GM12878 (cell line): Measurements from ENCODE around the gene SLCO2A1. TPM values are rescaled to one million over a fixed set of nuclear protein-coding genes. Genes with fewer than 3 reads are reported as not detected.

Experiments used
- ATAC-seq: fragments of 200-7000 bp; cut with Tn5 transposase; 3 replicates; pipeline ENCODE4 v1.9.1; 2020; ENCODE audit warnings: mild to moderate bottlenecking, moderate library complexity
- BruUV-seq: library from RNA; stranded (reverse); fragments of 400-500 nt; replicated peaks from 2 replicates; lab custom pipeline; 2021; lab: Mats Ljungman, UMichigan
- CTCF ChIA-PET: fragments of 300-600 bp; sonication (Branson Sonifier 250); formaldehyde crosslinking; extraction: SDS; loops from one replicate; lab custom pipeline; 2021; ENCODE audit warnings: inconsistent platforms; lab: Yijun Ruan, JAX
- POLR2A ChIA-PET: fragments of 350-600 bp; formaldehyde crosslinking; extraction: SDS; loops from one replicate; lab custom pipeline; 2021; ENCODE audit warnings: inconsistent platforms; lab: Charles Lee
- RAD21 ChIA-PET: fragments of 300-600 bp; sonication (Branson Sonifier 250); formaldehyde crosslinking; loops from one replicate; lab custom pipeline; 2023; ENCODE audit warnings: antibody characterized with exemption; ENCODE audit not compliant: unreplicated experiment; lab: Charles Lee
- SMC1A ChIA-PET: fragments of 300-600 bp; sonication (Branson Sonifier 250); formaldehyde crosslinking; loops from one replicate; lab custom pipeline; 2023; ENCODE audit not compliant: unreplicated experiment, uncharacterized antibody; lab: Charles Lee
- DNase-seq: peaks from one replicate; pipeline ENCODE4 v3.0.0-alpha.2; 2011; ENCODE audit warnings: low read depth, low spot score
- FAIRE-seq: peaks from 3 replicates; lab custom pipeline; 2011; peaks lifted over from hg19 to GRCh38; lab: Jason Lieb, UNC
- H2AFZ ChIP-seq: 2 replicates; pipeline ENCODE4 v1.6.0; 2011; ENCODE audit warnings: low read depth, low read length, control low read depth; ENCODE audit not compliant: control insufficient read depth
- H3K27ac ChIP-seq: 2 replicates; pipeline ENCODE4 v1.5.1; 2011; ENCODE audit warnings: control low read depth; ENCODE audit not compliant: control insufficient read depth, insufficient read depth
- H3K27me3 ChIP-seq, 2 experiments: replicated peaks in 1 of 2; 2 replicates each; pipeline versions ENCODE4 v1.6.0 to v1.6.1; 2011; ENCODE audit warnings: low read length in 1 of 2; ENCODE audit not compliant: control insufficient read depth in 2 of 2, insufficient read depth in 2 of 2
- H3K36me3 ChIP-seq, 2 experiments: 2 replicates each; pipeline ENCODE4 v1.5.1; 2011; ENCODE audit warnings: low read length in 1 of 2; ENCODE audit not compliant: control insufficient read depth in 2 of 2, insufficient read depth in 2 of 2
- H3K4me1 ChIP-seq: 2 replicates; pipeline ENCODE4 v1.6.1; 2011; ENCODE audit warnings: mild to moderate bottlenecking, low read length, moderate library complexity, mixed read lengths; ENCODE audit not compliant: control insufficient read depth, insufficient read depth
- H3K4me2 ChIP-seq: 2 replicates; pipeline ENCODE4 v1.6.0; 2011; ENCODE audit warnings: control low read depth; ENCODE audit not compliant: control insufficient read depth, insufficient read depth
- H3K4me3 ChIP-seq: fragments of 200-600 bp; sonication (generic); 2 replicates; pipeline ENCODE4 v1.5.1; 2016
- H3K79me2 ChIP-seq: 2 replicates; pipeline ENCODE4 v1.6.0; 2011; ENCODE audit warnings: low read length; ENCODE audit not compliant: control insufficient read depth, insufficient read depth
- H3K9ac ChIP-seq: 2 replicates; pipeline ENCODE4 v1.8.0; 2011; ENCODE audit warnings: low read length, control low read depth, mixed read lengths; ENCODE audit not compliant: control insufficient read depth, insufficient read depth
- H3K9me3 ChIP-seq: replicated peaks from 3 replicates; pipeline ENCODE4 v1.5.1; 2011; ENCODE audit warnings: mild to moderate bottlenecking, low read length; ENCODE audit not compliant: control insufficient read depth, insufficient read depth
- H4K20me1 ChIP-seq: 2 replicates; pipeline ENCODE4 v1.6.0; 2011; ENCODE audit not compliant: control insufficient read depth, insufficient read depth
- ASH2L ChIP-seq: fragments of 300-600, 200-600 bp; sonication (generic); IDR thresholded peaks from 2 replicates; pipeline ENCODE4 v1.6.1; 2017; ENCODE audit warnings: low read depth, mild to moderate bottlenecking, borderline replicate concordance
- ATF7 ChIP-seq: fragments of 450-650 bp; IDR thresholded peaks from 2 replicates; pipeline ENCODE4 v1.6.1; 2016; ENCODE audit warnings: low read depth, mild to moderate bottlenecking
- BMI1 ChIP-seq: fragments of 450-650 bp; IDR thresholded peaks from 2 replicates; pipeline ENCODE4 v1.6.1; 2016; ENCODE audit warnings: mild to moderate bottlenecking, moderate library complexity, borderline replicate concordance
- CHD1 ChIP-seq: IDR thresholded peaks from 2 replicates; pipeline ENCODE4 v1.6.1; 2012; ENCODE audit warnings: low read depth, low read length, improper control_type of control experiment
- EP300 ChIP-seq, 2 experiments: fragments of 150-350 bp in 1 of 2; IDR thresholded peaks; 2 replicates each; pipeline ENCODE4 v1.6.1; 2011 to 2012; ENCODE audit warnings: low read depth in 2 of 2, low read length in 2 of 2, borderline replicate concordance in 1 of 2, improper control_type of control experiment in 1 of 2, inconsistent platforms in 1 of 2; ENCODE audit not compliant: control insufficient read depth in 1 of 2
- ESRRA ChIP-seq: IDR thresholded peaks from 2 replicates; pipeline ENCODE4 v1.6.1; 2012; ENCODE audit warnings: mild to moderate bottlenecking, low read length, improper control_type of control experiment
- EZH2 ChIP-seq: IDR thresholded peaks from 2 replicates; pipeline ENCODE4 v1.6.1; 2012; ENCODE audit warnings: low read depth, mild to moderate bottlenecking, control low read depth, inconsistent platforms, low read length, borderline replicate concordance; ENCODE audit not compliant: control insufficient read depth
- JUND ChIP-seq: IDR thresholded peaks from 2 replicates; pipeline ENCODE4 v1.6.1; 2012; ENCODE audit warnings: low read depth, mild to moderate bottlenecking, low read length, improper control_type of control experiment, moderate library complexity
- MEF2B ChIP-seq: fragments of 450-650 bp; IDR thresholded peaks from 2 replicates; pipeline ENCODE4 v1.6.1; 2018; ENCODE audit warnings: mild to moderate bottlenecking, moderate library complexity; ENCODE audit not compliant: partially characterized antibody, poor library complexity, severe bottlenecking
- NFXL1 ChIP-seq: fragments of 450-650 bp; IDR thresholded peaks from 2 replicates; pipeline ENCODE4 v1.6.1; 2017; ENCODE audit warnings: antibody characterized with exemption, mild to moderate bottlenecking, borderline replicate concordance
- RAD51 ChIP-seq: fragments of 450-650 bp; IDR thresholded peaks from 2 replicates; pipeline ENCODE4 v1.6.1; 2016; ENCODE audit warnings: moderate library complexity, mild to moderate bottlenecking, inconsistent platforms
- SMAD1 ChIP-seq: fragments of 450-650 bp; IDR thresholded peaks from 2 replicates; pipeline ENCODE4 v1.6.1; 2018; ENCODE audit warnings: mild to moderate bottlenecking, low read depth; ENCODE audit not compliant: partially characterized antibody
- SMC3 ChIP-seq: IDR thresholded peaks from 2 replicates; pipeline ENCODE4 v1.6.1; 2011; ENCODE audit warnings: low read length, improper control_type of control experiment, borderline replicate concordance
- TCF3 ChIP-seq: IDR thresholded peaks from 2 replicates; pipeline ENCODE4 v1.6.1; 2012; ENCODE audit warnings: low read depth, mild to moderate bottlenecking, low read length, borderline replicate concordance; ENCODE audit not compliant: insufficient read depth
- WGBS: methylation state at CpG from one replicate; pipeline ENCODE4 v1.1.6; 2016; ENCODE audit warnings: low lambda C conversion rate; ENCODE audit not compliant: insufficient replicate concordance, insufficient coverage; ENCODE audit errors: missing lambda C conversion rate; 5-methylcytosine and 5-hydroxymethylcytosine counted together
- in situ Hi-C: fragments of 300-500 bp; cut with MboI; formaldehyde crosslinking; loops from 9 replicates; pipeline ENCODE4 v1.14.3; 2018; ENCODE audit warnings: mixed read lengths
- intact Hi-C: fragments of 100-400 bp; cut with micrococcal nuclease; formaldehyde crosslinking; loops from one replicate; pipeline ENCODE4 v1.14.2; 2022; ENCODE audit not compliant: unreplicated experiment
- polyA plus RNA-seq, 11 experiments: library from polyadenylated mRNA; depleted of rRNA in 4 of 11; unstranded in 6 of 11; stranded (reverse) in 5 of 11; fragments of >200 nt; fragmentation: Nextera tagmentation in 4 of 11; fragmentation: Illumina TruSeq in 1 of 11; extraction: Ambion mirVana in 4 of 11; extraction: Trizol in 1 of 11; gene quantifications; 1 replicate in 1 of 11; 2 replicates in 10 of 11; pipeline versions ENCODE4 v1.2.1 to v1.2.3, GENCODE V29; 2011 to 2016; ENCODE audit warnings: inconsistent platforms in 2 of 11, missing spikeins in 2 of 11, low read depth in 1 of 11
- total RNA-seq, 4 experiments: library from RNA; depleted of rRNA in 3 of 4; stranded (reverse); fragments of >200 nt in 3 of 4; fragmentation: Illumina TruSeq in 1 of 4; extraction: Trizol in 1 of 4; gene quantifications; 2 replicates each; pipeline versions ENCODE4 v1.2.1 to v1.2.3, GENCODE V29; 2013 to 2021
- TF ChIP-seq, protein P1 (sequence below): IDR thresholded peaks from 2 replicates; pipeline ENCODE4 v1.6.1; 2011; ENCODE audit warnings: mild to moderate bottlenecking, low read depth, low read length, moderate library complexity; ENCODE audit not compliant: insufficient replicate concordance
- TF ChIP-seq, protein P2 (sequence below): fragments of 450-650 bp; IDR thresholded peaks from 2 replicates; pipeline ENCODE4 v1.6.1; 2014; ENCODE audit warnings: mild to moderate bottlenecking
- TF ChIP-seq, protein P3 (sequence below): fragments of 450-650 bp; IDR thresholded peaks from 2 replicates; pipeline ENCODE4 v1.6.1; 2016; ENCODE audit warnings: mild to moderate bottlenecking

The SLCO2A1 gene
- total and polyA plus RNA-seq, 10 of the 15 experiments (the other 5 are each of a cell fraction or from before 2014, with no cell fraction given), result 0.05 TPM; not detected in 9

DNA sequence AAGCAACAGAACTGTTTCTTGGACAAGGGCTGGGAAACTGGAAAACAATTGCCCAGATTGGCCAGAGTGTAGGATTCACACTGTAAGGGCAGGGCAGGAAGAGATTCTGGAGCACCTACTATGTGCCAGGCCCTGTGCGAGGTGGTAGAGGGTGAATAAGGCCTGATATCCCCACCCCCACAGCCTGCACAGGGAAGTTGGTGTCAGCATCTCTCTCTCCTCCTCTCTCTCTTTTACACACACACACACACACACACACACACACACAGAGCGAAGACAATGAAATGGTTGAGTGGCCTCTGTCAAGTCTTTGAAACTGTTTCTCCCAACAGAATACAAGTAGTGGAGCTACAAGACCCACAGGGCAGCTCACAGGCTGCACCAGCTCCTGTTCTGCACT lies 47.1 kb upstream of the SLCO2A1 start:
- WGBS, result 0% methylated on average over 2 of the region's 2 CpGs
- ATAC-seq, result no peak
- H3K36me3 ChIP-seq, result no peaks in the 10 kb centered on the region
- H3K4me2 ChIP-seq, result no peak overlapping the region
- no peaks in the 10 kb centered on the region for H3K4me1 ChIP-seq
- no peaks in the 10 kb centered on the region; a peak in 2 of 4 replicates for H3K27me3 ChIP-seq
- no peak overlapping the region for H3K9ac ChIP-seq
- intact Hi-C loops (no loop called here), in situ Hi-C loops (no loop called here)
- BruUV-seq, result no TSS peak
- H3K27ac ChIP-seq, result no peak overlapping the region
- no peak overlapping the region for H3K4me3 ChIP-seq
- ChIA-PET SMC1A (no interaction called here), CTCF (no interaction called here)
- no peak overlapping the region for H2AFZ ChIP-seq
- no peak for TF ChIP-seq ASH2L
- TF ChIP-seq ESRRA, result no peak
- TF ChIP-seq, protein P1, sequence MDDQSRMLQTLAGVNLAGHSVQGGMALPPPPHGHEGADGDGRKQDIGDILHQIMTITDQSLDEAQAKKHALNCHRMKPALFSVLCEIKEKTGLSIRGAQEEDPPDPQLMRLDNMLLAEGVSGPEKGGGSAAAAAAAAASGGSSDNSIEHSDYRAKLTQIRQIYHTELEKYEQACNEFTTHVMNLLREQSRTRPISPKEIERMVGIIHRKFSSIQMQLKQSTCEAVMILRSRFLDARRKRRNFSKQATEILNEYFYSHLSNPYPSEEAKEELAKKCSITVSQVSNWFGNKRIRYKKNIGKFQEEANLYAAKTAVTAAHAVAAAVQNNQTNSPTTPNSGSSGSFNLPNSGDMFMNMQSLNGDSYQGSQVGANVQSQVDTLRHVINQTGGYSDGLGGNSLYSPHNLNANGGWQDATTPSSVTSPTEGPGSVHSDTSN, result no peak
- TF ChIP-seq MEF2B, result no peak
- no peak for TF ChIP-seq CHD1
- TF ChIP-seq TCF3, result no peak
- no peak for TF ChIP-seq ATF7
- TF ChIP-seq, protein P2, sequence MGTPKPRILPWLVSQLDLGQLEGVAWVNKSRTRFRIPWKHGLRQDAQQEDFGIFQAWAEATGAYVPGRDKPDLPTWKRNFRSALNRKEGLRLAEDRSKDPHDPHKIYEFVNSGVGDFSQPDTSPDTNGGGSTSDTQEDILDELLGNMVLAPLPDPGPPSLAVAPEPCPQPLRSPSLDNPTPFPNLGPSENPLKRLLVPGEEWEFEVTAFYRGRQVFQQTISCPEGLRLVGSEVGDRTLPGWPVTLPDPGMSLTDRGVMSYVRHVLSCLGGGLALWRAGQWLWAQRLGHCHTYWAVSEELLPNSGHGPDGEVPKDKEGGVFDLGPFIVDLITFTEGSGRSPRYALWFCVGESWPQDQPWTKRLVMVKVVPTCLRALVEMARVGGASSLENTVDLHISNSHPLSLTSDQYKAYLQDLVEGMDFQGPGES, result no peak
- no peak for TF ChIP-seq SMC3
- no peak for TF ChIP-seq EP300 (IDR thresholded peaks at IDR 0.05; ENCODE audit: borderline replicate concordance in 1 of 2, control insufficient read depth in 1 of 2, low read depth in 2 of 2, low read length in 2 of 2)
- TF ChIP-seq SMAD1, result no peak
- TF ChIP-seq JUND, result no peak
- TF ChIP-seq RAD51, result no peak
- no peak for TF ChIP-seq NFXL1
- TF ChIP-seq, protein P3, sequence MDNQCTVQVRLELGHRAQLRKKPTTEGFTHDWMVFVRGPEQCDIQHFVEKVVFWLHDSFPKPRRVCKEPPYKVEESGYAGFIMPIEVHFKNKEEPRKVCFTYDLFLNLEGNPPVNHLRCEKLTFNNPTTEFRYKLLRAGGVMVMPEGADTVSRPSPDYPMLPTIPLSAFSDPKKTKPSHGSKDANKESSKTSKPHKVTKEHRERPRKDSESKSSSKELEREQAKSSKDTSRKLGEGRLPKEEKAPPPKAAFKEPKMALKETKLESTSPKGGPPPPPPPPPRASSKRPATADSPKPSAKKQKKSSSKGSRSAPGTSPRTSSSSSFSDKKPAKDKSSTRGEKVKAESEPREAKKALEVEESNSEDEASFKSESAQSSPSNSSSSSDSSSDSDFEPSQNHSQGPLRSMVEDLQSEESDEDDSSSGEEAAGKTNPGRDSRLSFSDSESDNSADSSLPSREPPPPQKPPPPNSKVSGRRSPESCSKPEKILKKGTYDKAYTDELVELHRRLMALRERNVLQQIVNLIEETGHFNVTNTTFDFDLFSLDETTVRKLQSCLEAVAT, result no peak
- TF ChIP-seq EZH2, result no peak
- no peak for TF ChIP-seq BMI1
- TF ChIP-seq, all 136 proteins: peak for 0
- ChIA-PET POLR2A (no interaction called here), RAD21 (no interaction called here)
- H4K20me1 ChIP-seq, result no peaks in the 10 kb centered on the region
- no peak for FAIRE-seq
- H3K79me2 ChIP-seq, result no peaks in the 10 kb centered on the region
- DNase-seq, result no peak
- no peaks in the 10 kb centered on the region for H3K9me3 ChIP-seq
